WTC11 (cell line): ENCODE results near the gene STRA8.

Experiments
- TF ChIP-seq, protein P1 (sequence below): fragments of 200-600 bp; IDR thresholded peaks from 2 replicates; pipeline ENCODE4 v1.8.0; 2022; ENCODE audit warnings: antibody characterized with exemption
- TF ChIP-seq, protein P2 (sequence below): sonication (generic); formaldehyde crosslinking; IDR thresholded peaks from 2 replicates; pipeline ENCODE4 v1.8.0; 2022; ENCODE audit warnings: missing genetic modification reagents

DNA sequence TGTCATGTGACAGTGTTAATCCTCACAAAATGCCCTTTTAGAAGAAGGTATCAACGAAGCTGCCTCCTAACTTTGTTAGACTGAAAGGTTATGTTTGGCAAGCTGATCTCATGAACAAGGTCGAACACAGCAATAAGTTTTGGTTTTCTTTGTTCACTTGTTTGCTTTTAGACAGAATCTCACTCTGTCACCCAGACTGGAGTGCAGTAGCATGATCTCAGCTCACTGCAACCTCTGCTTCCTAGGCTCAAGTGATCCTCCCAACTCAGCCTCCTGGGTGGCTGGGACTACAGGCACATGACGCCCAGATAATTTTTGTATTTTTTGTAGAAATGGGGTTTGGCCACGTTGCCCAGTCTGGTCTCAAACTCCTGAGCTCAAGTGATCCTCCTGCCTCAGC, 1.1 kb downstream of the STRA8 start:
- TF ChIP-seq, protein P1, sequence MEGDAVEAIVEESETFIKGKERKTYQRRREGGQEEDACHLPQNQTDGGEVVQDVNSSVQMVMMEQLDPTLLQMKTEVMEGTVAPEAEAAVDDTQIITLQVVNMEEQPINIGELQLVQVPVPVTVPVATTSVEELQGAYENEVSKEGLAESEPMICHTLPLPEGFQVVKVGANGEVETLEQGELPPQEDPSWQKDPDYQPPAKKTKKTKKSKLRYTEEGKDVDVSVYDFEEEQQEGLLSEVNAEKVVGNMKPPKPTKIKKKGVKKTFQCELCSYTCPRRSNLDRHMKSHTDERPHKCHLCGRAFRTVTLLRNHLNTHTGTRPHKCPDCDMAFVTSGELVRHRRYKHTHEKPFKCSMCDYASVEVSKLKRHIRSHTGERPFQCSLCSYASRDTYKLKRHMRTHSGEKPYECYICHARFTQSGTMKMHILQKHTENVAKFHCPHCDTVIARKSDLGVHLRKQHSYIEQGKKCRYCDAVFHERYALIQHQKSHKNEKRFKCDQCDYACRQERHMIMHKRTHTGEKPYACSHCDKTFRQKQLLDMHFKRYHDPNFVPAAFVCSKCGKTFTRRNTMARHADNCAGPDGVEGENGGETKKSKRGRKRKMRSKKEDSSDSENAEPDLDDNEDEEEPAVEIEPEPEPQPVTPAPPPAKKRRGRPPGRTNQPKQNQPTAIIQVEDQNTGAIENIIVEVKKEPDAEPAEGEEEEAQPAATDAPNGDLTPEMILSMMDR: no peak
- TF ChIP-seq, protein P2, sequence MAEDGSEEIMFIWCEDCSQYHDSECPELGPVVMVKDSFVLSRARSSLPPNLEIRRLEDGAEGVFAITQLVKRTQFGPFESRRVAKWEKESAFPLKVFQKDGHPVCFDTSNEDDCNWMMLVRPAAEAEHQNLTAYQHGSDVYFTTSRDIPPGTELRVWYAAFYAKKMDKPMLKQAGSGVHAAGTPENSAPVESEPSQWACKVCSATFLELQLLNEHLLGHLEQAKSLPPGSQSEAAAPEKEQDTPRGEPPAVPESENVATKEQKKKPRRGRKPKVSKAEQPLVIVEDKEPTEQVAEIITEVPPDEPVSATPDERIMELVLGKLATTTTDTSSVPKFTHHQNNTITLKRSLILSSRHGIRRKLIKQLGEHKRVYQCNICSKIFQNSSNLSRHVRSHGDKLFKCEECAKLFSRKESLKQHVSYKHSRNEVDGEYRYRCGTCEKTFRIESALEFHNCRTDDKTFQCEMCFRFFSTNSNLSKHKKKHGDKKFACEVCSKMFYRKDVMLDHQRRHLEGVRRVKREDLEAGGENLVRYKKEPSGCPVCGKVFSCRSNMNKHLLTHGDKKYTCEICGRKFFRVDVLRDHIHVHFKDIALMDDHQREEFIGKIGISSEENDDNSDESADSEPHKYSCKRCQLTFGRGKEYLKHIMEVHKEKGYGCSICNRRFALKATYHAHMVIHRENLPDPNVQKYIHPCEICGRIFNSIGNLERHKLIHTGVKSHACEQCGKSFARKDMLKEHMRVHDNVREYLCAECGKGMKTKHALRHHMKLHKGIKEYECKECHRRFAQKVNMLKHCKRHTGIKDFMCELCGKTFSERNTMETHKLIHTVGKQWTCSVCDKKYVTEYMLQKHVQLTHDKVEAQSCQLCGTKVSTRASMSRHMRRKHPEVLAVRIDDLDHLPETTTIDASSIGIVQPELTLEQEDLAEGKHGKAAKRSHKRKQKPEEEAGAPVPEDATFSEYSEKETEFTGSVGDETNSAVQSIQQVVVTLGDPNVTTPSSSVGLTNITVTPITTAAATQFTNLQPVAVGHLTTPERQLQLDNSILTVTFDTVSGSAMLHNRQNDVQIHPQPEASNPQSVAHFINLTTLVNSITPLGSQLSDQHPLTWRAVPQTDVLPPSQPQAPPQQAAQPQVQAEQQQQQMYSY (CRISPR knock-in tag): no peak
